ENCODE data around the gene PITRM1.

Gene PITRM1

DNA sequence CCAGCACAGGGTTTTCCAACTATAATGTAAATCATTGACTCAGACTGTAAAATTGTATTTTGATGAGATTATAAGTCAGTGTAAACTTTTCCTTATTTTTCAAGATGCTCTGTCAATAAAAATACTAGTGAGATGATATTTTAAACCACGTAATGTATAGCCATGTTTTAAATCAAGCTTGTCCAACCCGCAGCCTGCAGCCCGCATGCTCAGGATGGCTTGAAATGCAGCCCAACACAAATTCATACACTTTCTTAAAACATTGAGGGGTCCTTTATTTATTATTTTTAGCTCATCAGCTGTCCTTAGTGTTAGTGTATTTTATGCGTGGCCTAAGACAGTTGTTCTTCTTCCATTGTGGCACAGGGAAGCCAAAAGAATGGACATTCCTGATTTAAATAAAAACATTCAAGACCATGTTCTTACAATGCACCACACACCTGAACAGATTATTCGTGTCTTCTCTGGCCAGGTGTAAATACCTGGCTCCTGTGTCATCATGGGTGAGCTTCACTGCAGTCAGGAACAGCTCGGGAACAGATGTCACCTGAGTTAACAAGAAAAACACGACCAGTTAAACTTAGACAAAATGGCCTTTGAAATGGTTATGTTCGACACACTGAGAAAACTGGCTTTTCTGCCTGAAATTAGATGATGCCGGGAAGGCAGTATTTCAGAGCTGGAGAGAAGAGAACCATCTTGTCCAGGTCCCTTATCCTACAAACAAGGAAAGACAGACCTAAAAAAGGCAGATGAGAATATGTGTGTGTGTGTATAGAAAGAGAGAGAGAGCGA is 5.9 kb downstream of the PITRM1 start:
- H4K91ac ChIP-seq (ENCODE audit: low read length) = no peak overlapping the region
- no peak overlapping the region for H3K27ac ChIP-seq (ENCODE audit: low read length, poor library complexity, severe bottlenecking)
- no peak overlapping the region for H2BK15ac ChIP-seq (ENCODE audit: low read depth, poor library complexity, severe bottlenecking)
- H3K4ac ChIP-seq (ENCODE audit: low read depth in 1 of 2, low read length in 2 of 2) = no peak overlapping the region
- no peak overlapping the region for H3K23ac ChIP-seq (ENCODE audit: low read length in 2 of 2)
- peaks cover 17% of the 10 kb centered on the region for H3K4me1 ChIP-seq (ENCODE audit: control insufficient read depth, insufficient read depth, low read depth, low read length)
- no peak overlapping the region for H3K4me2 ChIP-seq (ENCODE audit: low read length, poor library complexity, severe bottlenecking)
- H3K79me1 ChIP-seq (replicated peaks; ENCODE audit: low read length, poor library complexity, severe bottlenecking) = peaks cover 45% of the 10 kb centered on the region
- no peaks in the 10 kb centered on the region for H3K27me3 ChIP-seq (ENCODE audit: control insufficient read depth in 1 of 2, insufficient read depth in 1 of 2, low read length in 2 of 2)
- no peak for DNase-seq
- H2BK5ac ChIP-seq (ENCODE audit: low read depth, low read length, poor library complexity, severe bottlenecking) = no peak overlapping the region
- no peak overlapping the region for H4K8ac ChIP-seq (ENCODE audit: low read length)
- H3K9ac ChIP-seq (ENCODE audit: low read length) = no peak overlapping the region
- no peak overlapping the region for H2AFZ ChIP-seq (ENCODE audit: low read depth, low read length)
- no peak overlapping the region for H3K4me3 ChIP-seq (ENCODE audit: insufficient read depth in 1 of 2, low read depth in 1 of 2, low read length in 2 of 2)
- WGBS = 97% methylated on average over 8 of the region's 10 CpGs
- no peak overlapping the region for H3K18ac ChIP-seq (ENCODE audit: low read depth in 1 of 2, low read length in 2 of 2)
- H3K36me3 ChIP-seq (ENCODE audit: control insufficient read depth in 1 of 2, insufficient read depth in 2 of 2, low read depth in 1 of 2, low read length in 2 of 2) = peaks cover 58 to 88% of the 10 kb centered on the region in 2 experiments
- no peak overlapping the region for H2AK5ac ChIP-seq (ENCODE audit: low read length, severe bottlenecking)
- no peak overlapping the region for H2BK120ac ChIP-seq (ENCODE audit: low read depth, low read length)
- no peak overlapping the region for H3K14ac ChIP-seq (ENCODE audit: low read length in 2 of 2)
- no peaks in the 10 kb centered on the region for H3K9me3 ChIP-seq (ENCODE audit: control insufficient read depth, low read length)
- H2BK12ac ChIP-seq (ENCODE audit: low read length in 2 of 2) = no peak overlapping the region

DNA sequence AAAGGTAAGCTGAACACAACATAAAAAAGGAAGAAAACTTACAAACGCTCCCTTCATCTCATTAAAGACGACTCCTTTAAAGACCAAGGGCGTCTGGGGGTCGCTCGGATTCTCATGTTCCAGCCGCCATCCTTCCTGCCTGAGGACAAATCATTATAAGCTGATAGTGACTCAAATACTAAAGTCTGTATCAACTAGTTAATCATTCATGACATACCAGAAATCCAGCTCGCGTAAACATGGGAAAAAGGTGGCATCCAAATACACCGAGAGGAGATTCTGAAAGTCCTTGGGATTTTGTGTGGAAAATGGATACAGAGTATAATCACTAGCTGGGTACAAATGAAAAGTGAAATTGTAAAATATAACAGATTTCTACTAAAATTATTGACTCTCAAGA is 7.4 kb downstream of the PITRM1 start:
- Histone ChIP-seq H3K9ac (ENCODE audit: low read length) (no peak overlapping the region), H3K9me3 (ENCODE audit: control insufficient read depth, low read length) (no peaks in the 10 kb centered on the region), H3K4me2 (ENCODE audit: low read length, poor library complexity, severe bottlenecking) (no peak overlapping the region), H2AK5ac (ENCODE audit: low read length, severe bottlenecking) (no peak overlapping the region), H2AFZ (ENCODE audit: low read depth, low read length) (no peak overlapping the region), H2BK15ac (ENCODE audit: low read depth, poor library complexity, severe bottlenecking) (no peak overlapping the region), H3K27ac (ENCODE audit: low read length, poor library complexity, severe bottlenecking) (no peak overlapping the region), H2BK120ac (ENCODE audit: low read depth, low read length) (no peak overlapping the region), H3K27me3 (ENCODE audit: control insufficient read depth in 1 of 2, insufficient read depth in 1 of 2, low read length in 2 of 2) (no peaks in the 10 kb centered on the region), H3K4me1 (ENCODE audit: control insufficient read depth, insufficient read depth, low read depth, low read length) (peaks cover 10% of the 10 kb centered on the region), H2BK12ac (ENCODE audit: low read length in 2 of 2) (no peak overlapping the region), H3K79me1 (replicated peaks; ENCODE audit: low read length, poor library complexity, severe bottlenecking) (peaks cover 47% of the 10 kb centered on the region), H3K4me3 (ENCODE audit: insufficient read depth in 1 of 2, low read depth in 1 of 2, low read length in 2 of 2) (no peak overlapping the region), H4K91ac (ENCODE audit: low read length) (no peak overlapping the region), H3K4ac (ENCODE audit: low read depth in 1 of 2, low read length in 2 of 2) (no peak overlapping the region), H3K18ac (ENCODE audit: low read depth in 1 of 2, low read length in 2 of 2) (no peak overlapping the region), H4K8ac (ENCODE audit: low read length) (no peak overlapping the region), H3K36me3 (ENCODE audit: control insufficient read depth in 1 of 2, insufficient read depth in 2 of 2, low read depth in 1 of 2, low read length in 2 of 2) (peaks cover 65 to 98% of the 10 kb centered on the region in 2 experiments), H3K14ac (ENCODE audit: low read length in 2 of 2) (no peak overlapping the region), H2BK5ac (ENCODE audit: low read depth, low read length, poor library complexity, severe bottlenecking) (no peak overlapping the region), H3K23ac (ENCODE audit: low read length in 2 of 2) (no peak overlapping the region)
- WGBS = 96% methylated on average over 5 of the region's 9 CpGs
- DNase-seq = no peak

DNA sequence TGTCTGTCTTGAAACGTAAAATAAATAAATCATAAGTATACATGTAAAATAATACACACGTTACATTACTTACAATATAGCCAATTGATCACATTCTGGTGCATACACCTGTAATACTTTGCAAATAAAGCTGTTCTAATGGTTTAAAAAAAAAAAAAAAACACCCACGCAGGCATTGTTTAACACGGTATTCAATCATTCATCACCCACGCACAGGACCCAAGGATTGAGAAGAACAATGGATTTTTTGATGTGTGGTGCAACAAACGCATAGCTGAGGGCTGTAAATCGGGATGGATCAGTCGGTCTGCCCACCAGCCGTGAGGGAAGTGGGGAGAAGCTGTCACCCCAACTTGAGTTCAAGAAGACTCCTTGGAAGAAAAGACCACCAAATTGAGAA is 8.7 kb downstream of the PITRM1 start:
- Histone ChIP-seq H3K14ac (ENCODE audit: low read length in 2 of 2) (no peak overlapping the region), H3K4me2 (ENCODE audit: low read length, poor library complexity, severe bottlenecking) (no peak overlapping the region), H2BK12ac (ENCODE audit: low read length in 2 of 2) (no peak overlapping the region), H3K4ac (ENCODE audit: low read depth in 1 of 2, low read length in 2 of 2) (no peak overlapping the region), H4K8ac (ENCODE audit: low read length) (no peak overlapping the region), H3K18ac (ENCODE audit: low read depth in 1 of 2, low read length in 2 of 2) (no peak overlapping the region), H2BK15ac (ENCODE audit: low read depth, poor library complexity, severe bottlenecking) (no peak overlapping the region), H3K27me3 (ENCODE audit: control insufficient read depth in 1 of 2, insufficient read depth in 1 of 2, low read length in 2 of 2) (no peaks in the 10 kb centered on the region), H3K23ac (ENCODE audit: low read length in 2 of 2) (no peak overlapping the region), H2BK5ac (ENCODE audit: low read depth, low read length, poor library complexity, severe bottlenecking) (no peak overlapping the region), H3K9ac (ENCODE audit: low read length) (no peak overlapping the region), H3K9me3 (ENCODE audit: control insufficient read depth, low read length) (no peaks in the 10 kb centered on the region), H3K79me1 (replicated peaks; ENCODE audit: low read length, poor library complexity, severe bottlenecking) (peaks cover 45% of the 10 kb centered on the region), H3K36me3 (ENCODE audit: control insufficient read depth in 1 of 2, insufficient read depth in 2 of 2, low read depth in 1 of 2, low read length in 2 of 2) (peaks cover 63 to 99% of the 10 kb centered on the region in 2 experiments), H3K4me1 (ENCODE audit: control insufficient read depth, insufficient read depth, low read depth, low read length) (peaks cover 8% of the 10 kb centered on the region), H4K91ac (ENCODE audit: low read length) (no peak overlapping the region), H3K4me3 (ENCODE audit: insufficient read depth in 1 of 2, low read depth in 1 of 2, low read length in 2 of 2) (no peak overlapping the region), H2BK120ac (ENCODE audit: low read depth, low read length) (no peak overlapping the region), H2AFZ (ENCODE audit: low read depth, low read length) (no peak overlapping the region), H2AK5ac (ENCODE audit: low read length, severe bottlenecking) (no peak overlapping the region), H3K27ac (ENCODE audit: low read length, poor library complexity, severe bottlenecking) (no peak overlapping the region)
- WGBS = 98% methylated on average over 5 of the region's 9 CpGs
- no peak for DNase-seq

DNA sequence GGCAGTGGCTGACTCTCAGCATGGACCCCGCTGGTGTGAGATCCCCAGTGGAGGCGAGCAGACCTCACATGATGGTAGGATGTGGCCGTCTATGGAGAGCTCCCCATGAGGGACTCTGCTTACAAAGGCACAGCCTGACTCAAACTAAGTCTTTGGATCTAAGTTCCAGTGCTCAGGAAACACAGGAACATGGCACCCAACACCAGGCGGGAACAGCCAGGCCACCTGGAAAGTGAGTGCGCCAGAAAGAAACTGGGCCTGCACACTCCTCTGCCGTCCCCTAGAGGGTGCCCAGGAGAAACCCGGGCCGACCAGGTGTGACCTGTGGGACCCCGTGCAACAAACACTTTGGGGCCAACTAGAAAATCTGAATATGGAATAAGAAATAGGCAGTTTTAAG is 10.0 kb downstream of the PITRM1 start:
- WGBS = 92% methylated on average over 8 of the region's 9 CpGs
- Histone ChIP-seq H3K4ac (ENCODE audit: low read depth in 1 of 2, low read length in 2 of 2) (no peak overlapping the region), H3K4me2 (ENCODE audit: low read length, poor library complexity, severe bottlenecking) (no peak overlapping the region)

More for the DNA sequence above, 10.0 kb downstream of the PITRM1 start:
- Histone ChIP-seq H2AFZ (ENCODE audit: low read depth, low read length) (no peak overlapping the region), H2BK120ac (ENCODE audit: low read depth, low read length) (no peak overlapping the region), H3K27me3 (ENCODE audit: control insufficient read depth in 1 of 2, insufficient read depth in 1 of 2, low read length in 2 of 2) (no peaks in the 10 kb centered on the region), H3K27ac (ENCODE audit: low read length, poor library complexity, severe bottlenecking) (no peak overlapping the region), H3K18ac (ENCODE audit: low read depth in 1 of 2, low read length in 2 of 2) (no peak overlapping the region), H2BK5ac (ENCODE audit: low read depth, low read length, poor library complexity, severe bottlenecking) (no peak overlapping the region), H3K9me3 (ENCODE audit: control insufficient read depth, low read length) (no peaks in the 10 kb centered on the region), H3K4me3 (ENCODE audit: insufficient read depth in 1 of 2, low read depth in 1 of 2, low read length in 2 of 2) (no peak overlapping the region), H2AK5ac (ENCODE audit: low read length, severe bottlenecking) (no peak overlapping the region), H4K91ac (ENCODE audit: low read length) (no peak overlapping the region), H2BK12ac (ENCODE audit: low read length in 2 of 2) (no peak overlapping the region), H4K8ac (ENCODE audit: low read length) (no peak overlapping the region), H3K79me1 (replicated peaks; ENCODE audit: low read length, poor library complexity, severe bottlenecking) (peaks cover 45% of the 10 kb centered on the region), H3K4me1 (ENCODE audit: control insufficient read depth, insufficient read depth, low read depth, low read length) (peaks cover 8% of the 10 kb centered on the region), H3K36me3 (ENCODE audit: control insufficient read depth in 1 of 2, insufficient read depth in 2 of 2, low read depth in 1 of 2, low read length in 2 of 2) (peaks cover 58 to 99% of the 10 kb centered on the region in 2 experiments), H2BK15ac (ENCODE audit: low read depth, poor library complexity, severe bottlenecking) (no peak overlapping the region), H3K14ac (ENCODE audit: low read length in 2 of 2) (no peak overlapping the region), H3K23ac (ENCODE audit: low read length in 2 of 2) (no peak overlapping the region), H3K9ac (ENCODE audit: low read length) (no peak overlapping the region)
- no peak for DNase-seq
